ENCODE measurements around the gene ROBO2.

The ROBO2 gene

GRCh38 chr3:77524946-77525682 is 485.2 kb downstream of the ROBO2 start:
- no peak for DNase-seq

GRCh38 chr3:77526573-77527113 is 486.7 kb downstream of the ROBO2 start:
- DNase-seq, result no peak

GRCh38 chr3:77529522-77529921 is 489.6 kb downstream of the ROBO2 start:
- no peak for DNase-seq

- DNase-seq, result no peak
These were observed 491.0 kb downstream of the ROBO2 start for GRCh38 chr3:77530870-77531269.

- no peak for DNase-seq
These were observed 495.2 kb downstream of the ROBO2 start for GRCh38 chr3:77535116-77535515.

GRCh38 chr3:77536038-77536775 is 496.3 kb downstream of the ROBO2 start:
- no peak for DNase-seq

- DNase-seq, result no peak
These were observed 499.1 kb downstream of the ROBO2 start for GRCh38 chr3:77539014-77539413.

GRCh38 chr3:77539677-77540076 is 499.8 kb downstream of the ROBO2 start:
- DNase-seq, result no peak

GRCh38 chr3:77541203-77541922 is 501.5 kb downstream of the ROBO2 start:
- no peak for DNase-seq

- DNase-seq, result no peak
These were observed 506.3 kb downstream of the ROBO2 start for GRCh38 chr3:77546246-77546645.

- DNase-seq, result no peak
These were observed 509.1 kb downstream of the ROBO2 start for GRCh38 chr3:77549034-77549433.

GRCh38 chr3:77553240-77553639 is 513.3 kb downstream of the ROBO2 start:
- DNase-seq, result no peak

GRCh38 chr3:77562089-77562488 is 522.2 kb downstream of the ROBO2 start:
- DNase-seq, result no peak

- no peak for DNase-seq
These were observed 523.1 kb downstream of the ROBO2 start for GRCh38 chr3:77563012-77563411.

GRCh38 chr3:77566055-77566454 is 526.2 kb downstream of the ROBO2 start:
- no peak for DNase-seq

GRCh38 chr3:77571971-77572715 is 532.2 kb downstream of the ROBO2 start:
- no peak for DNase-seq

GRCh38 chr3:77577264-77577663 is 537.4 kb downstream of the ROBO2 start:
- no peak for DNase-seq

- DNase-seq, result no peak
These were observed 546.3 kb downstream of the ROBO2 start for GRCh38 chr3:77586216-77586615.

- no peak for DNase-seq
These were observed 549.0 kb downstream of the ROBO2 start for GRCh38 chr3:77588863-77589262.

GRCh38 chr3:77590191-77590590 is 550.3 kb downstream of the ROBO2 start:
- no peak for DNase-seq

- DNase-seq, result no peak
These were observed 555.5 kb downstream of the ROBO2 start for GRCh38 chr3:77595371-77595870.

GRCh38 chr3:77599948-77600347 is 560.0 kb downstream of the ROBO2 start:
- DNase-seq, result no peak
